NCI-H345 (cell line): ENCODE measurements around the gene ASTE1.
A peak's percentile ranks its signal among the peaks of the same experiment; 100 is the strongest.
"Not testable (repeated sequence)": the region's sequence is repeated elsewhere in the genome, so short reads cannot be mapped to it uniquely, and the experiment has no call there.

Experiments
- DNase-seq: peaks from one replicate; lab custom pipeline; 2025; lab: John Stamatoyannopoulos, UW

Gene ASTE1, protein sequence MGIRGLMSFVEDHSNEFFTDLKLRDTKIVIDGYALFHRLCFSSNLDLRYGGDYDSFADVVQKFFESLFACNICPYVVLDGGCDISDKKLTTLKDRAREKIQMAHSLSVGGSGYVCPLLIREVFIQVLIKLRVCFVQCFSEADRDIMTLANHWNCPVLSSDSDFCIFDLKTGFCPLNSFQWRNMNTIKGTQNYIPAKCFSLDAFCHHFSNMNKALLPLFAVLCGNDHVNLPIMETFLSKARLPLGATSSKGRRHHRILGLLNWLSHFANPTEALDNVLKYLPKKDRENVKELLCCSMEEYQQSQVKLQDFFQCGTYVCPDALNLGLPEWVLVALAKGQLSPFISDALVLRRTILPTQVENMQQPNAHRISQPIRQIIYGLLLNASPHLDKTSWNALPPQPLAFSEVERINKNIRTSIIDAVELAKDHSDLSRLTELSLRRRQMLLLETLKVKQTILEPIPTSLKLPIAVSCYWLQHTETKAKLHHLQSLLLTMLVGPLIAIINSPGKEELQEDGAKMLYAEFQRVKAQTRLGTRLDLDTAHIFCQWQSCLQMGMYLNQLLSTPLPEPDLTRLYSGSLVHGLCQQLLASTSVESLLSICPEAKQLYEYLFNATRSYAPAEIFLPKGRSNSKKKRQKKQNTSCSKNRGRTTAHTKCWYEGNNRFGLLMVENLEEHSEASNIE

DNA sequence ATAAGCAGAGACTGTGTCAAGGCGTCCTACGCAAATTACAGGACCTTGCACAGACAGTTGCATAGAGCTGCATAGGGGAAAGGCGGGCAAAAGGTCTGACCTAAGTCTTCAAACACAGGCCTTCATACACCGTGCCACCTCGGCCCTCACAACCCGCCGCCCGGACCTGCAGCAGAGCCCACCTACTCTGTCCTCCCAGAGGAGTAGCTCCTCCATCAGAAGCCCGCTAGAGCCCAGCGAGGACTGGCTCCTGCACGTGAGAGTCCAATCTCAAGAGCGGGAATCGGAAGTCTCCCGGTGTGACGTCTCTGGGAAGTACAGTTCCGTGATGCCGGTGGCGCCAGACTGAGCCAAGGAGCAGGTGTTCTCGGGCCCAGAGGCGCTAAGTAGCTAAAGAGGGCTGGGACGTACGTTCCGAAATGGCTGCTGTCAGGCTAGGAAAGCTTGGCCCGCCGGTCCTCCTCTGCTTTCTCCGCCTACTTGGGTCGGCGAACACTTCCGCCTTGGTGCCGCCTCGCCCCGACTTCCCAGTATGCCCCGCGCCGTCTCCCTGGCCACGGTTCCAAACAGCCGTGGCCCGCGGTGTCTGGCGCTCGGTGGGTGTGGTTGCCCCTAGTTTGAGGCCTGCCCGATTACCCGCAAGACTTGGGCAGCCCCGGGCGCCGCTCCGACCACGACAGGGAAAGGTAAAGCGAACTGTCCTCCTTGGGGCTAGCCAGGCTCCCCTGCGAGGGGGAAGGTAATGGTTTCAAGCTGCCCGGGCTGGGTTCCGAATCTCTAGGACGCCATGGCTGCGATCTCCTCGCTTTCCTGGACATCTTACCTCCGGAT, at the start of gene ASTE1, which contains the start of gene NEK11:
TSS of gene ASTE1 (minus strand) at position 505 of the 831 bp plus-strand sequence. CDS start 1,519 bp downstream, outside the sequence.
TSS of gene NEK11 (plus strand) at position 557 of the 831 bp plus-strand sequence. CDS start 2,832 bp downstream, outside the sequence.
- peak; percentile 79 for DNase-seq

DNA sequence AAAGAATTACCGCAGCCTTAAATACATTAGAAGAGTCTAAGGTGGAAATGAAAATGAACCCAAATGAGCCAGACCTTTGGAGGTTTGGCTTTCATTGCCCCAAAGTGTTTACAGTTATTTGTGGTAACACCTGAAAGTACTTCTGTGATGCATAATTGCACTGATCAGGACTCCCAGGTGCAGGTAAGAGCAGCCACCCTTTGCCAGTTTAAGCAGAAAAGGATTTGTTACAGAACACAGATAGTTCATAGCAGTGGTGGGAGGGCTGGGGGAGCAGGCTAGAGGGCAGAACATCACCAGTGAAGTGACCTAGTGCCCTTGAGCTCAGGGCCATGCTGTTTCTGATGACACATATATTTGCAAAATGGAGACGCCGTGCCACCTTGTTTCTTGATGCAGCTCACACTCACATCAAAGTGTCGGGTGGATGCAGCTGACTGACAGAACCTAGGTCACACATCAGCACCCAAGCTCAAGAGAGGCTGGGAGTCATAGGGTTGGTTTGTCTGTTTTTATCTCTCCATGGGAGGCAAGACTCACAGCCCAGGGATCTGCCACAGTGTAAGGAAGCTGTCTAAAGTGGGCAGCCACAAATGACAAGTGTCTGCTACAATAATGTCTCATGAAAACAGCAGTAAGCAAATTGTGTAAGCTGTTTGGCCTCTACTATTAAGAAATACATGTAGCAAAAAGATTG, 49.2 kb upstream of the ASTE1 start:
- no peak for DNase-seq

- no peak for DNase-seq
Measured at GRCh38 chr3:131072845-131073244, 46.2 kb upstream of the ASTE1 start.

GRCh38 chr3:131072099-131072559, 45.5 kb upstream of the ASTE1 start:
- no peak for DNase-seq

- peak; percentile 4 for DNase-seq
Measured at GRCh38 chr3:131067983-131068382, 41.4 kb upstream of the ASTE1 start.

DNA sequence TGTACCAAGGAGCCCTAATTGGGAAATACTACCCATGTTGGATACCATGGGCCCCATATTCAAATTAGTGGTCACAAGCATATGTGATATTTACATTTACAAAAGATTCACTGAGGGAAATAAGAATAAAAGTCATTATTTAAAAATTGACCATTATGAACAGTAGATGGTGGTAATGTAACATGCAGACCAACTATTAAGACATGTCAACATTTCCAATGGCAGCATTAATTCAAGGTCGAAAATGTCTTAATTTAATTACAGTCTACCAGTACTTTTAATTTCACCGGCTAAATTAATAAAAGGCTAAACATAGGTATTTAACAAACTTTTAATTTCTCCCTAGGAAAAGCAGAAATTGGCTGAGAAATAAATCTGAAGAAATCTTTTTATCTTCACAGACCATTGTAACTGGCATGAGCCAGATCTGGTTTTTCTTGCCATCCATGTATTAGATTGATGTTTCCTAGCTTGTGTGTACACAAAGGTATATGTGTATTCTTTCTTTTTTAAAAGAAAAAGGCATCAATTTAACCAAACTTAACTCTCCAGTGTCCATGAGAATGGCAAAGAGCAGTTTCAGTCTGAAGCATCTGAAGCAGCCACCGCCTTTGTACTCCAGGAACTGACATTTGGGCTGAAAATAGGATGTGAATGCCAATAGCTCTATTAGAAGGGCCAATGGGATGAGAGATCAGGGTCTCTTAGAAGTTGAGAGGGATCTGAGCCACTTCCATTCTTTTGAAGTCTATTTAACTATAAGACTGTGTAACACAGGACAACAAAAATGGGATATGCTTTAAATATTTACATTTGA, 26.6 kb upstream of the ASTE1 start:
- DNase-seq: no peak

GRCh38 chr3:131050001-131050400, 23.4 kb upstream of the ASTE1 start:
- DNase-seq: no peak

DNA sequence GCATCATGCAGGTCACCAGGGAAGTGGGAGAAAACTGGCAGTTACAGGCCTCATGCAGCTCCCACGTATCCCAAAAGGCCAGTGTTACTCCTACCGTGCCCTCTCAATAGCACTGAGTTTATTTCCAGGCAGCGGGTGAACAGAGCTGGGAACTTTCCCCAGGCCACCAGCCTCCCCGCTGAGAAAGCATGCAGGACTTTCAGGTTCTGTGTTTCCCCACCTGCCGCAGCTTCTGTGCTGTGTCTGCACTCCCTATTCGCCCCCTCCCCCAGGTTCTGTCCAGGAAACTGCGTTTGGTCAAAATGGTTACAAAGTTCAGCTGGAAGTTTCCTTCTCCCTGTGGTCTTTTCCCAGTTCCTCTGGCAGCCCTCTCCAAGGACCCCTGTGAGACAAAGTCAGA, 21.4 kb upstream of the ASTE1 start:
- no peak for DNase-seq

- DNase-seq: no peak
Measured at GRCh38 chr3:131047582-131047981, 21.0 kb upstream of the ASTE1 start.

DNA sequence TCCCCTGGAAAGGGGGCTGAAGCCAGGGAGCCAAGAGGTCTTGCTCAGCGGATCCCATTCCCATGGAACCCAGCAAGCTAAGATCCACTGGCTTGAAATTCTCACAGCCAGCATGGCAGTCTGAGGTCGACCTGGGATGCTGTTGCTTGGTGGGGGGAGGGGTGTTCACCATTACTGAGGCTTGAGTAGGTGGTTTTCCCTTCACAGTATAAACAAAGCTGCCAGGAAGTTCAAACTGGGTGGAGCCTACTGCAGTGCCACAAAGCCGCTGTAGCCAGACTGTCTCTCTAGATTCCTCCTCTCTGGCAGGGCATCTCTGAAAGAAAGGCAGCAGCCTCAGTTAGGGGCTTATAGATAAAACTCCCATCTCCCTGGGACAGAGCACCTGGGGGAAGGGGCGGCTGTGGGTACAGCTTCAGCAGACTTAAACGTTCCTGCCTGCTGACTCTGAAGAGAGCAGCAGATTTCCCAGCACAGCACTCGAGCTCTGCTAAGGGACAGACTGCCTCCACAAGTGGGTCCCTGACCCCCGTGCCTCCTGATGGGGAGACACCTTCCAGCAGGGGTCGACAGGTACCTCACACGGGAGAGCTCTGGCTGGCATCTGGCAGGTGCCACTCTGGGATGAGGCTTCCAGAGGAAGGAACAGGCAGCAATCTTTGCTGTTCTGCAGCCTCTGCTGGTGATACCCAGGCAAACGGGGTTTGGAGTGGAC, 15.8 kb upstream of the ASTE1 start:
- not testable (repeated sequence) for DNase-seq

DNA sequence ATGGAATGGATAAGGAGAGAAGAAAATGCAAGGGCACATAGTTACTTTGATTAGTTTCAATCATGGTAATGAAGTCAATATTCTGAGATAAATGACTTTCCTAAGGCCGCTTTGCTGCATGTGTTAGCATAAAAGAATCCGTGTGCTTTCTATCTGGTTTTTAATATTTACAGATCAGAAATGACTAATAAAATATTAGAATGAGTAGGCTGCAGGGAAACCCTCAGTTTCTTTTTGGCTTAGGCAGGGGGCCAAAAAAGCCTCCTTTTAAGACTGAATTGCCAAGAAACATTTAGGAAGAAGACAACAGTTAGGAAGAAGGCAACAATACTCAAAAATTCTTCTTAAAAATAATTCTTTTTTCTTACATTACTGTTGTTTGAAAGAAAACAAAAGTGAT, 11.7 kb upstream of the ASTE1 start:
- DNase-seq: no peak

- DNase-seq: no peak
Measured at GRCh38 chr3:131036986-131037385, 10.4 kb upstream of the ASTE1 start.

- no peak for DNase-seq
Measured at GRCh38 chr3:131036200-131036816, 9.7 kb upstream of the ASTE1 start.

GRCh38 chr3:131033480-131034080, 7.0 kb upstream of the ASTE1 start:
- DNase-seq: peak; percentile 46

DNA sequence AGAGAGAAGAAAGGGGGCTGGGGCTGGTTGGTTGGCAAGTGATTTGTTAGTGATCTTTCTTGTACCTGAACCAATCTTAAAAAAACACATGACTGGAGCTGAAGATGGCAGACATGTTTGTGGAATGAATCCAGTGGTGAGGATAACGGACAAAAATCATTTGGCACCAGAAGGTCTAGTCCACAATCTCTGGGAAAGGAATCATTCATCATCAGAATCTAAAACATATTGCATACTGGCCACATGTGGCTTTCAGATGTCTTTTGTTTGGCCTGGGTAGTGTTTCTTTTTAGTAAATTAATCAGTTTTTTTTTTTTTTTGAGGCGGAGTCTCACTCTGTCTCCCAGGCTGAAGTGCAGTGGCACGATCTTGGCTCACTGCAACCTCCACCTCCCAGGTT, 5.0 kb upstream of the ASTE1 start:
- DNase-seq: no peak

- no peak for DNase-seq
Measured at GRCh38 chr3:131028844-131029243, 2.2 kb upstream of the ASTE1 start.

GRCh38 chr3:131025539-131025938, 1.1 kb downstream of the ASTE1 start:
- DNase-seq: no peak

- DNase-seq: no peak
Measured at GRCh38 chr3:131020122-131020693, 6.4 kb downstream of the ASTE1 start.

- DNase-seq: no peak
Measured at GRCh38 chr3:131018970-131019369, 7.7 kb downstream of the ASTE1 start.
